ENCODE measurements around the gene VAPA. TPM values are rescaled to one million over a fixed set of nuclear protein-coding genes. Genes with fewer than 3 reads are reported as not detected.

The VAPA gene
- total and polyA plus RNA-seq, 10 of the 15 experiments (the other 5 are each of a cell fraction or from before 2014, with no cell fraction given): 70.9 to 252 (median 166) TPM

GRCh38 chr18:9969247-9969646 is 55.4 kb downstream of the VAPA start:
- 13% methylated on average over 14 of the region's 14 CpGs for WGBS (ENCODE audit: insufficient coverage, insufficient replicate concordance, low lambda C conversion rate, missing lambda C conversion rate)
- SMC1A ChIA-PET (ENCODE audit: uncharacterized antibody, unreplicated experiment): interaction anchor here (0.6 kb wide), 1 partner anchor 512 kb away, joined by 4 read pairs; no protein-coding TSS in a partner anchor
- CTCF ChIA-PET: interaction anchor here (1.0 to 8.0 kb wide), 2 partner anchors 11 to 550 kb away, joined by 3 to 109 read pairs; no protein-coding TSS in a partner anchor
- Histone ChIP-seq H3K9ac (ENCODE audit: control insufficient read depth, insufficient read depth, low read length) (no peak overlapping the region), H3K79me2 (ENCODE audit: control insufficient read depth, insufficient read depth, low read length) (no peaks in the 10 kb centered on the region), H3K9me3 (replicated peaks; ENCODE audit: control insufficient read depth, insufficient read depth, low read length) (no peaks in the 10 kb centered on the region), H3K4me1 (ENCODE audit: control insufficient read depth, insufficient read depth, low read length) (no peaks in the 10 kb centered on the region), H3K4me3 (no peak overlapping the region), H4K20me1 (ENCODE audit: control insufficient read depth, insufficient read depth) (no peaks in the 10 kb centered on the region; the same call in 1 of the 2 replicates), H3K4me2 (ENCODE audit: control insufficient read depth, insufficient read depth) (no peak overlapping the region), H2AFZ (ENCODE audit: control insufficient read depth, low read depth, low read length) (no peak overlapping the region), H3K27me3 (replicated peaks in 1 of 2; ENCODE audit: control insufficient read depth in 2 of 2, insufficient read depth in 2 of 2, low read length in 1 of 2) (no peaks in the 10 kb centered on the region; a peak in 2 of 4 replicates), H3K27ac (ENCODE audit: control insufficient read depth, insufficient read depth) (no peak overlapping the region), H3K36me3 (ENCODE audit: control insufficient read depth in 2 of 2, insufficient read depth in 2 of 2, low read length in 1 of 2) (no peaks in the 10 kb centered on the region)
- no peak for DNase-seq (ENCODE audit: low read depth, low spot score)
- FAIRE-seq: no peak
- BruUV-seq (replicated peaks): no TSS peak
- in situ Hi-C loops (cut with MboI) (no loop called here), intact Hi-C loops (cut with micrococcal nuclease; ENCODE audit: unreplicated experiment) (loop anchor here (10.0 kb wide), 1 partner anchor 1186 kb away; no protein-coding TSS in a partner anchor)
- ATAC-seq: no peak
- RAD21 ChIA-PET (ENCODE audit: unreplicated experiment): interaction anchor here (1.2 to 5.8 kb wide), 2 partner anchors 34 to 549 kb away, joined by 3 to 53 read pairs; no protein-coding TSS in a partner anchor
- POLR2A ChIA-PET: no interaction called here
- TF ChIP-seq ZBTB33 (IDR thresholded peaks at IDR 0.05) (no peak), FOXK2 (IDR thresholded peaks at IDR 0.05) (no peak), TCF3 (IDR thresholded peaks at IDR 0.05; ENCODE audit: borderline replicate concordance, insufficient read depth, low read depth, low read length) (no peak), JUNB (IDR thresholded peaks at IDR 0.05) (no peak), TCF12 (IDR thresholded peaks at IDR 0.05; ENCODE audit: low read depth, low read length) (no peak), MYB (IDR thresholded peaks at IDR 0.05; ENCODE audit: borderline replicate concordance, low read depth, low read length) (no peak), POLR2AphosphoS2 (IDR thresholded peaks at IDR 0.05; ENCODE audit: low read depth, low read length) (no peak), SPI1 (IDR thresholded peaks at IDR 0.05; ENCODE audit: borderline replicate concordance, insufficient read depth, low read depth, low read length) (no peak), PKNOX1 (IDR thresholded peaks at IDR 0.05) (no peak), MXI1 (IDR thresholded peaks at IDR 0.05; ENCODE audit: low read depth, low read length) (no peak), ZNF217 (IDR thresholded peaks at IDR 0.05) (no peak), CTCF (IDR thresholded peaks at IDR 0.05 in 2 of 3, conservative IDR thresholded peaks at IDR 0.05 in 1 of 3; ENCODE audit: control insufficient read depth in 2 of 3, extremely low read depth in 1 of 3, insufficient read depth in 1 of 3, low read depth in 3 of 3, low read length in 3 of 3) (no peak), KAT2A (conservative IDR thresholded peaks at IDR 0.05; ENCODE audit: control insufficient read depth, low read depth, low read length) (no peak), SKIL (IDR thresholded peaks at IDR 0.05; ENCODE audit: low read depth, poor library complexity, severe bottlenecking) (no peak), TARDBP (IDR thresholded peaks at IDR 0.05; ENCODE audit: borderline replicate concordance) (no peak)
- TF ChIP-seq, protein P1, sequence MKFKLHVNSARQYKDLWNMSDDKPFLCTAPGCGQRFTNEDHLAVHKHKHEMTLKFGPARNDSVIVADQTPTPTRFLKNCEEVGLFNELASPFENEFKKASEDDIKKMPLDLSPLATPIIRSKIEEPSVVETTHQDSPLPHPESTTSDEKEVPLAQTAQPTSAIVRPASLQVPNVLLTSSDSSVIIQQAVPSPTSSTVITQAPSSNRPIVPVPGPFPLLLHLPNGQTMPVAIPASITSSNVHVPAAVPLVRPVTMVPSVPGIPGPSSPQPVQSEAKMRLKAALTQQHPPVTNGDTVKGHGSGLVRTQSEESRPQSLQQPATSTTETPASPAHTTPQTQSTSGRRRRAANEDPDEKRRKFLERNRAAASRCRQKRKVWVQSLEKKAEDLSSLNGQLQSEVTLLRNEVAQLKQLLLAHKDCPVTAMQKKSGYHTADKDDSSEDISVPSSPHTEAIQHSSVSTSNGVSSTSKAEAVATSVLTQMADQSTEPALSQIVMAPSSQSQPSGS (IDR thresholded peaks at IDR 0.05; ENCODE audit: low read length): no peak

Measured in GM12878 (cell line).